Adipocyte (in vitro differentiated cells): ENCODE data around the gene TMEM126B.
"Not testable (repeated sequence)": the region's sequence is repeated elsewhere in the genome, so short reads cannot be mapped to it uniquely, and the experiment has no call there.

Experiments used
- DNase-seq: peaks from one replicate; pipeline ENCODE4 v3.0.0-alpha.2; 2015; ENCODE audit warnings: low read depth
- H3K27me3 ChIP-seq: replicated peaks from 2 replicates; pipeline ENCODE4 v1.7.0; 2013; ENCODE audit warnings: mild to moderate bottlenecking, low read length, moderate library complexity; ENCODE audit not compliant: control insufficient read depth, insufficient read depth
- H3K36me3 ChIP-seq: 2 replicates; pipeline ENCODE4 v1.7.0; 2013; ENCODE audit warnings: low read length, mild to moderate bottlenecking, moderate library complexity; ENCODE audit not compliant: control insufficient read depth, insufficient read depth, severe bottlenecking
- H3K4me1 ChIP-seq: 2 replicates; pipeline ENCODE4 v1.7.0; 2013; ENCODE audit warnings: mild to moderate bottlenecking, low read length, moderate library complexity; ENCODE audit not compliant: control insufficient read depth, insufficient read depth
- H3K4me3 ChIP-seq: 2 replicates; pipeline ENCODE4 v1.7.0; 2013; ENCODE audit warnings: mild to moderate bottlenecking, low read length, moderate library complexity
- H3K9ac ChIP-seq: 2 replicates; pipeline ENCODE4 v1.7.0; 2013; ENCODE audit warnings: mild to moderate bottlenecking, low read length, moderate library complexity
- H3K9me3 ChIP-seq: 2 replicates; pipeline ENCODE4 v1.7.0; 2013; ENCODE audit warnings: mild to moderate bottlenecking, low read length, moderate library complexity; ENCODE audit not compliant: control insufficient read depth

TMEM126B gene

DNA sequence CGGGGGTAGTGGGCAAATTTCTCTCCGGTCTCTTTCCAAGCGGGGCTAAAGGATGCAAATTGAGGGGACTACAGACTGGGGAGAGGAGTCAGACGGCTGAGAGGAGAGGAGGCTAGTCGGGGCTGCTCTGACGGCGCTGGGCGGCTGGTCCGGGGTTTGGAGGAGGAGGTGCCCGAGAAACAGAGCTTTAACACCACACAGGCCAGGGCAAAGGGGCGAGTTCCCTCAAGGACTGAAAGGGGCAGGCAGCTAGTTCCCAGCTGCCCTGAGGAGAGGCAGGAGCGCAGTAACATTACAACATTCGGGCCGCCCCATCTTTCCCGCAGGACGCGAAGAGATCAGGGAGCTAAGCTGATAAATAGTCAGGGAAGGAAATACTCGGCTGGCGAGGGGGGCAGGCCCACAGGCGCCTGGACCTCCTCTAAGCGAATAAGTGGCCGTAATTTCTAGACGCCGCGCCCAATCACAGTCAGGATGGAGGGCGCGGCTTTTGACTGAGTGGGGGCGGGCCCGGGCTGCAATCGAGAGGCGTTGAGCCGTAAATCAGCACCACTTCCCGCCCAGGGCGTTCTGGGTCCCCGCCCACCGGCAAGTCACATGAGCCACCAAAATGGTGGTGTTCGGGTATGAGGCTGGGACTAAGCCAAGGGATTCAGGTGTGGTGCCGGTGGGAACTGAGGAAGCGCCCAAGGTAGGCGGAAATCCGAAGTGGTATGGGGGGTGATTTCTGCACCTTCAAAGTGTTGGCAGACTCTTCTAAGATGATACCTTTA lies at the start of gene TMEM126B:
Gene TMEM126B, plus strand, starts transcription at position 596 of the 773 bp plus-strand sequence. Its CDS starts 15 bp downstream, at position 611.
- H3K9ac ChIP-seq: peak within 1 kb of the TSS; percentile 90
- peak; percentile 99 for DNase-seq
- H3K36me3 ChIP-seq: no peaks in the 10 kb centered on the region
- no peaks in the 10 kb centered on the region for H3K27me3 ChIP-seq
- no peaks in the 10 kb centered on the region for H3K9me3 ChIP-seq
- peaks cover 18% of the 10 kb centered on the region for H3K4me1 ChIP-seq
- peak within 1 kb of the TSS; percentile 97 for H3K4me3 ChIP-seq

GRCh38 chr11:85582111-85582510 lies 46.3 kb upstream of the TMEM126B start:
- no peaks in the 10 kb centered on the region for H3K4me1 ChIP-seq
- H3K36me3 ChIP-seq: no peaks in the 10 kb centered on the region
- no peaks in the 10 kb centered on the region for H3K9me3 ChIP-seq
- H3K9ac ChIP-seq: no peak overlapping the region
- DNase-seq: no peak
- H3K27me3 ChIP-seq: no peaks in the 10 kb centered on the region
- H3K4me3 ChIP-seq: no peak overlapping the region

DNA sequence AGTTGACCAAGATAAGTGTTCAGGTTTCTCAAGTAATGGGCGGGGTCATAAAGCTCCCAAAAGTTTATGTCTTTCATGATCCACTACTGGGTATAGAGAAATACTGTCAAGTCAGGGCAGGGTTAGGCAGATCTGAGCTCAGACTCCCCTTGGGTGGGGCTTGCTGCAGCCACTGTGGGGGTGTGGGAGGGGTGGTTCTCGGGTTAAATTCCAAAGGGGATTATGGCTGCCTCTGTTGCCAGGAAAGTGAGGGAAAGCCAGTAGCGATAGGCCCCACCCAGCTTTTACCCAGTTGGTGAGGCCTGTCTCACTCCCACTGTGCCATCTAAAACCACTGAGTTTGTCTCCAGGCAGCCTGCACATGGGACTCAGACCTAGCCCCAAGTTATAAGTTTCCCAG lies 39.0 kb upstream of the TMEM126B start:
- H3K36me3 ChIP-seq: no peaks in the 10 kb centered on the region
- H3K4me1 ChIP-seq: no peaks in the 10 kb centered on the region
- no peak overlapping the region for H3K4me3 ChIP-seq
- peak; percentile 3 for DNase-seq
- no peaks in the 10 kb centered on the region for H3K9me3 ChIP-seq
- H3K9ac ChIP-seq: no peak overlapping the region
- H3K27me3 ChIP-seq: no peaks in the 10 kb centered on the region

DNA sequence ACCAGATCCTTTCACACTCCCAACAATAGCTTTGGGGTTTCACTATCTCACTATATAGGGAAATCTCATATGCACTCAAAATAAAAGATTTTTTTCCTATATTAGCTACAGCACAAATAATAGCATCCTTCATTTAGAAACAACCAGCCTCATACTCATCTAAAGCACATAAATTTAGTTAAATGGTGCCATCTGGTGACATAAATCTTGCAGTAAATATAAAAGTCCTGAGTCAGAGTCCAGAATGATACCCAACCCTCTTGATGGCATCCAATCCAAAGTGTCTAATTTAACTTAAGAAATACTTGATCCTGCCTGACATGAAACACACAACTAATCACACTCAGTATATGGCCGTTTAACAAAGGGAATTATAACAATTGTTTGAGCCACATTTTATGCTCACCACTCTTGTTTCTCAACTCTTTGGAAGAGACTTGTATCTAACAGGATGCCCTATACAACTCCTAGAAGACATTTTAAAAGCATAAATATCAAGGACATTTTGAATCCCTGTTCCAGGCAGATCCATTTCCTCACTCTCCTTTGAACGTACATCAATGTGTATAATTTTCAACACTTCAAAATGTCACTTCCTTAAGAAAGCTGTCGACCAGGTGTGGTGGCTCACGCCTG lies 37.4 kb upstream of the TMEM126B start:
- Histone ChIP-seq H3K4me1 (no peaks in the 10 kb centered on the region), H3K27me3 (no peaks in the 10 kb centered on the region), H3K4me3 (no peak overlapping the region), H3K9ac (no peak overlapping the region), H3K9me3 (no peaks in the 10 kb centered on the region), H3K36me3 (no peaks in the 10 kb centered on the region)
- peak; percentile 77 for DNase-seq

- Histone ChIP-seq H3K27me3 (no peaks in the 10 kb centered on the region), H3K4me3 (no peak overlapping the region), H3K9me3 (no peaks in the 10 kb centered on the region), H3K4me1 (no peaks in the 10 kb centered on the region), H3K36me3 (no peaks in the 10 kb centered on the region), H3K9ac (no peak overlapping the region)
- DNase-seq: peak; percentile 81
These were observed 33.0 kb upstream of the TMEM126B start for GRCh38 chr11:85595285-85595884.

GRCh38 chr11:85596886-85597285 lies 31.5 kb upstream of the TMEM126B start:
- DNase-seq: no peak
- Histone ChIP-seq H3K27me3 (no peaks in the 10 kb centered on the region), H3K36me3 (no peaks in the 10 kb centered on the region), H3K9me3 (no peaks in the 10 kb centered on the region), H3K9ac (no peak overlapping the region), H3K4me1 (no peaks in the 10 kb centered on the region), H3K4me3 (no peak overlapping the region)

GRCh38 chr11:85599083-85599482 lies 29.3 kb upstream of the TMEM126B start:
- no peak for DNase-seq
- H3K36me3 ChIP-seq: no peaks in the 10 kb centered on the region

DNA sequence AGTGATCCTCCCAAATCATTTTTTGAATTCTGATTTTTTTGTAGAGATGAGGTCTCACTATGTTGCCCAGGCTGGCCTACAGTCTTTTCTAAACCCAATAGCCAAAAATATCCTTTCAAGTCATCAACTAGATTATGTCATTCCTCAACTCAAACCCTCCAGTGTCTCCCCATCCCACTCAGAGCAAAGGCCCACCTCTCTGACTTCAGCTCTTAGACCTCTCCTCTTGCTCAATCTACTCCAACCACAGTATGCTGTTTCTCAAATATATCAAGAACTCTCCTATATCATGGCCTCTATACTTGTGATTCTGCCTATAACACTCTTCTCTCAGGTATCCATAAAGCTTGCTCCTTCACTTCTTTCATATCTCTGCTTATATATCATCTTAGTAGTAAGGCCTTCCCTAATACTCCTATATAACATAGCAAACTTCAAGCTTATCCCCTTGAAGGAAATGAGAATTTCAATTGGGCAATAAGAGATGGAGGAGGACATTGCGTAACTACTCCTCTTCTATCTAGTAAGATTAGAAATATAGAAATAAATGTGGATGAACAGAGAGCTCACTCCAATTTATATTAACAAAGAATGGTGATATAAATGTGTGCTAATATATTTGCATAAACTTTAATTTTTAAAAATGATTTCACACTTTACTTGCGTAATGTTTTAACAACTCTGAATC lies 25.7 kb upstream of the TMEM126B start:
- no peak overlapping the region for H3K4me3 ChIP-seq
- no peaks in the 10 kb centered on the region for H3K36me3 ChIP-seq
- no peak overlapping the region for H3K9ac ChIP-seq
- no peaks in the 10 kb centered on the region for H3K4me1 ChIP-seq
- DNase-seq: peak; percentile 31
- no peaks in the 10 kb centered on the region for H3K27me3 ChIP-seq
- H3K9me3 ChIP-seq: no peaks in the 10 kb centered on the region

More at GRCh38 chr11:85599083-85599482, 29.3 kb upstream of the TMEM126B start:
- no peak overlapping the region for H3K4me3 ChIP-seq
- H3K9ac ChIP-seq: no peak overlapping the region
- H3K9me3 ChIP-seq: no peaks in the 10 kb centered on the region
- H3K27me3 ChIP-seq: no peaks in the 10 kb centered on the region
- no peaks in the 10 kb centered on the region for H3K4me1 ChIP-seq

DNA sequence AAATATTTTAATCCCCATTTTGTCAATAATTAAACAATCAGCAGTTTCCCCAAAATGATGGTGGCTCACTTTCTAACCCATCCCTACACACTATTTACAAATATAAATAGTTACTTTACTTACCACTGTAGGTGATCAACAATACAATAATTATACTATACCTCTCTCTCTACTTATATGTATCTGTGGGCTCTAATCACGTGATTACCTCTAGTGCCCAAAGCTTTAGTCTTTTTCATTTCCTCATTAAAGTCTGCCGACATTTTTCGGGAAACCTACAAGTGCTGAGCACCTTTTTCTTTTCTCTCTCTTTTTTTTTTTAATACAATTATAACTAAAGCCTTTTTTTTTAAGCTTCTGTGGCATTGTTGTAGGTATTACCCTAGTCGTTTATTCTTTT lies 25.2 kb upstream of the TMEM126B start:
- H3K9ac ChIP-seq: no peak overlapping the region
- H3K27me3 ChIP-seq: no peaks in the 10 kb centered on the region
- DNase-seq: no peak
- H3K36me3 ChIP-seq: no peaks in the 10 kb centered on the region
- H3K9me3 ChIP-seq: no peaks in the 10 kb centered on the region
- H3K4me1 ChIP-seq: no peaks in the 10 kb centered on the region
- H3K4me3 ChIP-seq: no peak overlapping the region

DNA sequence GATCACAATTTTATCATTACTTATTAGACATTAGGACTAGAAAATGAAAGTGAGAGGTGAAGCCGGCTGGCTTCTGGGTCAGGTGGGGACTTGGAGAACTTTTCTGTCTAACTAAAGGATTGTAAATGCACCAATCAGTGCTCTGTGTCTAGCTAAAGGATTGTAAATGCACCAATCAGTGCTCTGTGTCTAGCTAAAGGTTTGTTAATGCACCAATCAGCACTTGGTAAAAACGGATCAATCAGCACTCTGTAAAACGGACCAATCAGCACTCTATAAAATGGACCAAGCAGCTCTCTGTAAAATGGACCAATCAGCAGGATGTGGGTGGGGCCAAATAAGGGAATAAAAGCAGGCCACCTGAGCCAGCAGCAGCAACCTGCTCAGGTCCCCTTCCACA lies 22.2 kb upstream of the TMEM126B start:
- not testable (repeated sequence) for H3K4me3 ChIP-seq, H3K27me3 ChIP-seq, H3K9ac ChIP-seq, DNase-seq, H3K4me1 ChIP-seq, H3K9me3 ChIP-seq, H3K36me3 ChIP-seq

DNA sequence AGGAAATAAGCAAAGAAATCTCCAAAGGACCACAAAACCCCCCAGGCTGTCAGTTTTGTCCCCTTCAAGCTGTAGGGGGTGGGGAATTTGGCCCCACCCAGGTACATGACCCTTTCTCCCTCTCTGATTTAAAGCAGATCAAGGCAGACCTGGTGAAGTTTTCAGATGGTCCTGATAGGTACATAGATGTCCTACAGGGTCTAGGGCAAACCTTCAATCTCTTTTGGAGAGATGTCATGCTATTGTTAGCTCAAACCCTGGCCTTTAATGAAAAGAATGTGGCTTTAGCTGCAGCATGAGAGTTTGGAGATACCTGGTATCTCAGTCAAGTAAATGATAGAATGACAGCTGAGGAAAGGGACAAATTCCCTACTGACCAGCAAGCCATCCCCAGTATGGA lies 19.8 kb upstream of the TMEM126B start:
- not testable (repeated sequence) for H3K4me1 ChIP-seq, H3K4me3 ChIP-seq, H3K36me3 ChIP-seq, H3K27me3 ChIP-seq, H3K9me3 ChIP-seq, DNase-seq, H3K9ac ChIP-seq
